Choroid plexus epithelial cell (primary cell): ENCODE results near the gene NTMT1.

Experiments used
- DNase-seq: peaks from one replicate; pipeline ENCODE4 v3.0.0-alpha.2; 2010; ENCODE audit warnings: low read depth
- H3K4me3 ChIP-seq: 2 replicates; pipeline ENCODE4 v1.5.1; 2011; ENCODE audit warnings: low read depth, mild to moderate bottlenecking, control low read depth, low read length, moderate library complexity
- TF ChIP-seq, protein P1 (sequence below): conservative IDR thresholded peaks from 2 replicates; pipeline ENCODE4 v1.5.1; 2011; ENCODE audit warnings: low read depth, mild to moderate bottlenecking, control low read depth, inconsistent platforms, low read length, moderate library complexity

The NTMT1 gene

DNA sequence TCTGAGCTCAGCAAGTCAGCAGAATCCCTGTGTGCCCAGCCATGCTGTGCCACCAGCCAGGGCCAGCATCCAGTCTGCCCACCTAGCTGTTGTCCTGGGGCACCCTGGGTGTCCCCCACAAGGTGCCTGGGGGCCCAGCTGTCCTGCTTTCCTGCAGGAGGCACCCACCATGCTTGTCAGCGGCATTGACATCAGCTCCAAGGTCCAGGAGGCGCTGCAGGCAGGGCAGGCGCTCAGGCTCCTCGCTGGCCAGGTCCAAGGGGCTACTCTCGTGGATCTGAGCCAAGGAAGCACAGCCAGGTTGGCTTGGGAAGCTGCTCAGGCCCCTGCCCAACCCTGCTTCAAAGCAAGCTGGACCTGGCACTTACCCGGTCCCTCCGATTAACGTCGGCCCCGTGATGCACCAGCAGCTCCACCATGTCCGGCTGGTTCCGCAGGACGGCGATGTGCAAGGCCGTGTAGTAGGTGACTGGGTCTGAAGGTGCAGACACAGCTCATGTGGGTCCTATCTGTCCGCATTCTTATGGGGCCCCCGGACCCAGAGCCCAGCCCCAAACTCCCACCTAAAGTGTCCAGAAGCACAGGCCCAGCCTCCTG is 13.2 kb downstream of the NTMT1 start:
- TF ChIP-seq, protein P1, sequence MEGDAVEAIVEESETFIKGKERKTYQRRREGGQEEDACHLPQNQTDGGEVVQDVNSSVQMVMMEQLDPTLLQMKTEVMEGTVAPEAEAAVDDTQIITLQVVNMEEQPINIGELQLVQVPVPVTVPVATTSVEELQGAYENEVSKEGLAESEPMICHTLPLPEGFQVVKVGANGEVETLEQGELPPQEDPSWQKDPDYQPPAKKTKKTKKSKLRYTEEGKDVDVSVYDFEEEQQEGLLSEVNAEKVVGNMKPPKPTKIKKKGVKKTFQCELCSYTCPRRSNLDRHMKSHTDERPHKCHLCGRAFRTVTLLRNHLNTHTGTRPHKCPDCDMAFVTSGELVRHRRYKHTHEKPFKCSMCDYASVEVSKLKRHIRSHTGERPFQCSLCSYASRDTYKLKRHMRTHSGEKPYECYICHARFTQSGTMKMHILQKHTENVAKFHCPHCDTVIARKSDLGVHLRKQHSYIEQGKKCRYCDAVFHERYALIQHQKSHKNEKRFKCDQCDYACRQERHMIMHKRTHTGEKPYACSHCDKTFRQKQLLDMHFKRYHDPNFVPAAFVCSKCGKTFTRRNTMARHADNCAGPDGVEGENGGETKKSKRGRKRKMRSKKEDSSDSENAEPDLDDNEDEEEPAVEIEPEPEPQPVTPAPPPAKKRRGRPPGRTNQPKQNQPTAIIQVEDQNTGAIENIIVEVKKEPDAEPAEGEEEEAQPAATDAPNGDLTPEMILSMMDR = no peak
- no peak for DNase-seq
- no peak overlapping the region for H3K4me3 ChIP-seq

DNA sequence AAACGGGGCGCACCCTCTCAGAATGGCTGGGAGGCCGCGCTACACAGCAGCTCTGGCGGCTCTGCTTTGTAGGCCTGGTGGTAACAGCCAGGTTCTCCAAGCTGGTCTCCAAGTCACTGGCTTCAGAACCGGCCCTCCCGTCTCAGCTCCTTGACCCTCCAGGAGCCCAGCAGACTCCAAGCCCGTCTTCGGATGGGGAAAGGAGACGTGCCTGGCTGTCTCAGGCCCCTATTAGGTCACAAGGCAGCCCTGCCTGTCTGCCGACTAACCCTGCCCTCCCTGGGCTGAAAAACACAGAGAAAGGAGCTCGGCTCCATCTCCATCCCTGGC is 13.8 kb downstream of the NTMT1 start:
- DNase-seq = no peak
- TF ChIP-seq, protein P1 = no peak
- H3K4me3 ChIP-seq = no peak overlapping the region

DNA sequence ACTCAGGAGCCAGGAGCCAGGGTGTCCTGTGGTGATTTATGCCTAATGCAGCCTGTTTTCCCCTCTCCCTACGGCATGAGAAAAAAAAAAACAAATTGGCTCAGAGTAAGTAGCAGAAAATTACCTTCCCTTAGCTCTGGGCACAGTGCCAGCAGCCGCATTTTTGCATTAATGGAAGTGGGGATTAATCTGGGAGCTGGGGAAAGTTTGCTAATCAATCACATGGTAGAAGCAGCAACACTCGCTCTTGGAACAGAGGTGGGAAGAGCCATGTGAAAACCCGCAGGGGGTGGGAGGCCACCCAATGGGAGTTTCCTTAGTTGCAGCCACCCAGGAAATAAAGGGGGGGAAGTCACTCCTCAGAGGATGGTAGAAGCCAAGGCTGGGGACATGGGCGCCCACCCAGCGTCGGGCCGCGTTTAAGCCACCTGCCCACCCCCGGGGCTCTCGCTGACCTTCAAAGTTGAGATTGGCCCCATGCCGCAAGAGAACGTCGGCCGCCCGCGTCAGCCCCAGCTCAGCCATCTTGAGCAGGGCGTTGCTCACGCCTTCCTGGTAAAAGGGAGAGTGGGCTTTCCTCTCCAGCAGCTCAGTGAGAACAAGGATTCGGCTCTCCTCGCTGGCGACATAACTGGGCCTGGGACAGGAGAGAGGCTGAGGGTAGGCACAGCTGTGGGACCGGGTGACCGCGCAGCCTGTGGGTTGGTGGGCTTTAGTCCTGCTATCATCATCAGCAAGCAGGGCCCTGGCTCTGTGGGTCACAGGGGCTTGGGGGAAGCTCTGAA is 14.3 kb downstream of the NTMT1 start:
- peak overlapping the region; percentile 92 for H3K4me3 ChIP-seq
- peak; percentile 63 for DNase-seq

DNA sequence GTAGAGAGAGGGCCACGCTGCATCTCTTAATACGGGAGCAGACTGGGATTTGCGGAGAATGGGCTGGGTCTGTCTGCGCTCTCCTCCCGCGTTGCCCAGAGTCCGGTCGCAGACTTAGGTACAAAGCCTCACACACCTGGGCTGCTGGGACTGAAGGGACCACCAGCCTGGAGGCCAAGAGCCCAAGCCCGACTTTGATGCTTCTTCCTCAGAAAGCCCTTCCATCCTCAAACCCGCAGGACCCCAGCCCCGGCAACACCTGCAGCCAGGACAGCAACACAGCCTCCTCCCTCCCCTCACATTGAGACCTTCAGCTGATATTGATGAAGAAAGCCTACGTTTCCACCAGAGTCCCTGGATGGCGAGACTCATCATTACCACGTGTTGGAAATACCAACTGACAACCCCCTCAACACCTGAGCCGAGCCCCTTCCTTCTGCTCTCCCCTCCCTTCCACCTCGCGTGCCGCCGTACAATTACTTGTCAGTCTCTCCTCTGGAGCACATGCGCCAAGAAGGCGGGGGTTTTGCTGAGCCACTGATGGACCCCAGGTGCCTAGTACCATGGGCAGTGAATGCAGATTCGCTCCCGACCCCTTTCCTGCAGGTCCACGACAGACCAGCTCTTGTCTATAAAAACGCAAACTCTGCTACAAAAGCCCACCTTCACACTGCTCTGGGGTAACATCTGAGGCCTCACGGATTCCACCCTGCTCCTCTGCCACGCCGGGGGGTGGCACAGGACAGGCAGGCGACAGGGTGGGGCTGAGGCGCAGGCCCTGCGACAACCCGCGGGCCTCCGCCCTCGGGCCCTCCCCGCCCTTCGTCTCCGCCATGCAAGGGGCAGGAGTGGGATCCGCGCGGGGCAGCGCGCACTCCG is 15.1 kb downstream of the NTMT1 start:
- H3K4me3 ChIP-seq = peak overlapping the region; percentile 92
- TF ChIP-seq, protein P1 = no peak
- no peak for DNase-seq

More for the DNA sequence above, 14.3 kb downstream of the NTMT1 start:
- TF ChIP-seq, protein P1 = no peak

DNA sequence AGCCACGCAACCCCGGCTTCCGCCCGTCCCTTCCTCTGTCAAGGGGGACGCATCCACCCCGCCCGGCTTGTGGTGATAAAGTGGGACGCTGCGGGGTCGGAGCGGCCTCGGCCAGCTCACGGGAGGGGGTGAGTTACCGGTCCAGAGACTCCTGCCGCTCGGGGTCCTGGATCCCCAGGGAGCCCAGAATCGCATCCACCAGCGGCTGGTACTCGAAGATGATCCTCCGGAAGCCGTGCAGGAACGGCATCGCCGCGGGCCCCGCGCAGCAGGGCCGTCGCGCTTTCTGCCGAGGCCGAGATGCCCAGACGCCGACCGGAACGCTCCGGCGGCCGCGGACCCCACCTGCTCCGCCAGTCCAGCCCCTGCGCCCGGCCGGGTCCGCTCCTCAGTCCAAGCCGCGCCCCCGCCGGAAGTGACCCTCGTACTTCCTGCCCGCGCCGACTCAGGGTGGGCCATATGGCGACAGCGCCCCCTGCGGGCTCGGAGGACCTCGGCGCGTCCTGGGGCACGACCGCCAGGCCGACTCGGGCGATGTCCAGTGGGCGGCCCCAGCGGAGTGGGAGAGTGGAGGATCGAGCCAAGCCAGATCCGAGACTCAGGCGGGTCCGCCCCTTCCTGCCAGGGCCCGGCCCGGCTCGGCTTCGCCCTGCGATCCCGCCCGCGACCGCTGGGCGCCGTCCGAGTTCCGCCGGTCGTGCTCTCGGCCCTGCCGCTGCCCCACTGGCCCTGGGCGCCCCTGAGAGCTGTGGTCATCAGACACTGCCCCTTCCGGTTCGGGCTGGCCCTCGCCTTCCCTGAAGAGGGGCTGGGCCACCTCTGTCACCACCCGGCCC is 16.0 kb downstream of the NTMT1 start, which contains the start of gene ASB6:
TSS of gene ASB6 (minus strand) at position 402 of the 836 bp plus-strand sequence. CDS start at position 250, 152 bp downstream.
- DNase-seq = peak; percentile 98
- TF ChIP-seq, protein P1 = peak; percentile 70
- H3K4me3 ChIP-seq = peak within 1 kb of the TSS; percentile 92

DNA sequence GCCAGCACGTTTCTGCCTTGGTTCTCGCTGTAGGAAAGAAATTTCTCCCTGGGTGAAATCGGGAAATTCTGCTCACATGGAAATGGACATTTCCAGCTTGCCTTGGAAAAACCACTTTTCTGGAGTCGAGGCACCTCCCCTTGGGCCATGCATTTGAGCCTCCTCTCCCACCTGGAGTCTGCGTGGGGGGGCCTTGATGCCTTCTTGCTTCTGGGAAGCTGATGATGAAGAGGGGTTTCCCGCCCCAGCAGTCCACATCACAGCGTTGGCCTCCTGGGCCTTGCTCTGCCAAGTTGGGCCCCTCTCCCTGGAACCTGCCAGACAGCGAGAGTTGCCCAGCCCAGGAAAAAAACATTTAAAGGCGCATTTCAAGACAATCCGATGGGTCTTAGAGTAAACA is 17.7 kb downstream of the NTMT1 start:
- no peak overlapping the region for H3K4me3 ChIP-seq
- DNase-seq = no peak
- TF ChIP-seq, protein P1 = no peak
